BJ (cell line): ENCODE measurements around the gene IGFBP2. TPM values are rescaled to one million over a fixed set of nuclear protein-coding genes. Genes with fewer than 3 reads are reported as not detected.

Experiments
- CTCF ChIA-PET: fragments of 350-600 bp; formaldehyde crosslinking; extraction: SDS; loops from one replicate; lab custom pipeline; 2021; ENCODE audit warnings: antibody characterized with exemption, inconsistent platforms; lab: Yijun Ruan, JAX
- POLR2A ChIA-PET: fragments of 300-600 bp; sonication (Branson Sonifier 250); formaldehyde crosslinking; extraction: SDS; loops from one replicate; lab custom pipeline; 2021; ENCODE audit warnings: antibody characterized with exemption; lab: Charles Lee
- DNase-seq: peaks from one replicate; pipeline ENCODE4 v3.0.0-alpha.2; 2011; ENCODE audit warnings: low read depth
- H3K27me3 ChIP-seq: 2 replicates; pipeline ENCODE4 v1.6.0; 2011; ENCODE audit warnings: low read length; ENCODE audit not compliant: control insufficient read depth, insufficient read depth
- H3K36me3 ChIP-seq: 2 replicates; pipeline ENCODE4 v1.5.1; 2011; ENCODE audit warnings: low read length; ENCODE audit not compliant: control insufficient read depth, insufficient read depth
- H3K4me3 ChIP-seq: 2 replicates; pipeline ENCODE4 v1.5.1; 2011; ENCODE audit warnings: low read depth, mild to moderate bottlenecking, control low read depth, low read length
- CTCF ChIP-seq: IDR thresholded peaks from 2 replicates; pipeline ENCODE4 v1.5.1; 2011; ENCODE audit warnings: low read depth, mild to moderate bottlenecking, control low read depth, inconsistent platforms, low read length, moderate library complexity; ENCODE audit not compliant: insufficient read depth
- polyA plus RNA-seq: library from polyadenylated mRNA; depleted of rRNA; stranded (reverse); fragments of >200 nt; gene quantifications from 2 replicates; pipeline ENCODE4 v1.2.3, GENCODE V29; 2011

IGFBP2 gene
- polyA plus RNA-seq, 1 experiment = 142 TPM

GRCh38 chr2:216637472-216637871 lies 4.3 kb downstream of the IGFBP2 start:
- ChIA-PET CTCF (interaction anchor here (1.5 kb wide), 1 partner anchor 27 kb away, joined by 5 read pairs; no protein-coding TSS in a partner anchor), POLR2A (no interaction called here)
- no peak for DNase-seq
- H3K27me3 ChIP-seq = peaks cover 8% of the 10 kb centered on the region
- H3K4me3 ChIP-seq = no peak overlapping the region
- TF ChIP-seq CTCF = no peak
- H3K36me3 ChIP-seq = no peaks in the 10 kb centered on the region

- no peak for DNase-seq
- POLR2A ChIA-PET = interaction anchor here (0.7 kb wide), 1 partner anchor 128 kb away, joined by 3 read pairs; no protein-coding TSS in a partner anchor
- CTCF ChIA-PET = interaction anchor here (0.6 to 2.5 kb wide), 4 partner anchors 89 to 1359 kb away, joined by 3 to 7 read pairs (median 3); partner anchors contain the start of gene TNS1
- Histone ChIP-seq H3K36me3 (no peaks in the 10 kb centered on the region), H3K4me3 (no peak overlapping the region), H3K27me3 (peaks cover 1% of the 10 kb centered on the region; the same call in 1 of the 2 replicates)
- no peak for TF ChIP-seq CTCF
Measured at GRCh38 chr2:216643986-216644659, 10.9 kb downstream of the IGFBP2 start.

GRCh38 chr2:216644842-216645635 lies 11.8 kb downstream of the IGFBP2 start:
- no peak overlapping the region for H3K4me3 ChIP-seq
- H3K36me3 ChIP-seq = no peaks in the 10 kb centered on the region
- H3K27me3 ChIP-seq = peaks cover 1% of the 10 kb centered on the region; the same call in 1 of the 2 replicates
- ChIA-PET POLR2A (no interaction called here), CTCF (interaction anchor here (0.6 to 2.5 kb wide), 3 partner anchors 90 to 1358 kb away, joined by 3 to 7 read pairs (median 3); partner anchors contain the start of gene TNS1)
- DNase-seq = no peak
- no peak for TF ChIP-seq CTCF

DNA sequence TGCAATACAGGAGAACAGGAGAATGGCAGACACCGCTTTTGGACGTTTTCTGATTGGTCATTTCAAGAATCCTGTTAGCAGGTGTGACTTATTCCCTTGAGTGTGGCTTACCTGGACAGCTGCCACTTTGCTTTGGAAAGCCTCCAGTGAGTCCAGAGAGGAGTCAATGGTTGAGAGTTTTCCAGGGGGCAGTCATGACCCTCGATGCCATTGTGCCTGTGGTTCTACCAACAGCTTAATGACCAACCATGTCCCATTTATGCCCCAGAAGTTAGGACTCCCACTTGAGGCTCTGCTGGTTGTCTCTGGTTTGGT lies 12.4 kb downstream of the IGFBP2 start:
- Histone ChIP-seq H3K27me3 (no peaks in the 10 kb centered on the region), H3K4me3 (no peak overlapping the region), H3K36me3 (no peaks in the 10 kb centered on the region)
- no peak for TF ChIP-seq CTCF
- ChIA-PET POLR2A (no interaction called here), CTCF (no interaction called here)
- no peak for DNase-seq

GRCh38 chr2:216646116-216646515 lies 12.9 kb downstream of the IGFBP2 start:
- no peaks in the 10 kb centered on the region for H3K36me3 ChIP-seq
- H3K4me3 ChIP-seq = no peak overlapping the region
- POLR2A ChIA-PET = no interaction called here
- no peaks in the 10 kb centered on the region for H3K27me3 ChIP-seq
- CTCF ChIA-PET = interaction anchor here (1.3 kb wide), 1 partner anchor 126 kb away, joined by 4 read pairs; no protein-coding TSS in a partner anchor
- no peak for TF ChIP-seq CTCF
- DNase-seq = no peak
